HEK293 (cell line): ENCODE data around the gene DLEC1.

Source experiments
- CTCF ChIA-PET: fragments of 350-600 bp; formaldehyde crosslinking; extraction: SDS; loops from one replicate; lab custom pipeline; 2021; ENCODE audit warnings: antibody characterized with exemption; lab: Yijun Ruan, JAX
- POLR2A ChIA-PET: fragments of 300-600 bp; formaldehyde crosslinking; extraction: SDS; loops from one replicate; lab custom pipeline; 2020; ENCODE audit warnings: antibody characterized with exemption, inconsistent platforms; lab: Yijun Ruan, JAX
- H3K27ac ChIP-seq: fragments of 200-500 bp; sonication (Bioruptor generic); 2 replicates; pipeline ENCODE4 v1.5.1; 2014; ENCODE audit warnings: low read depth, low read length, control low read depth, inconsistent platforms; ENCODE audit errors: extremely low read depth
- H3K36me3 ChIP-seq, 2 experiments: fragments of 200-500 bp in 1 of 2; sonication (Bioruptor generic) in 1 of 2; 1 replicate in 1 of 2; 2 replicates in 1 of 2; pipeline ENCODE4 v1.5.1; 2014 to 2017; ENCODE audit warnings: inconsistent platforms in 2 of 2, low read length in 2 of 2; ENCODE audit not compliant: control insufficient read depth in 2 of 2, insufficient read depth in 1 of 2
- H3K4me1 ChIP-seq: fragments of 200-500 bp; sonication (Bioruptor generic); 2 replicates; pipeline ENCODE4 v1.5.1; 2014; ENCODE audit warnings: mild to moderate bottlenecking, low read length, inconsistent platforms; ENCODE audit not compliant: control insufficient read depth, insufficient read depth
- H3K4me3 ChIP-seq: 2 replicates; pipeline ENCODE4 v1.5.1; 2011; ENCODE audit warnings: low read depth, mild to moderate bottlenecking, control low read depth, low read length, moderate library complexity
- H3K9me3 ChIP-seq: fragments of 200-500 bp; sonication (Bioruptor generic); 2 replicates; pipeline ENCODE4 v1.5.1; 2014; ENCODE audit warnings: low read depth, low read length, inconsistent platforms; ENCODE audit not compliant: control insufficient read depth, insufficient read depth
- BCL11A ChIP-seq: fragments of 450-650 bp; formaldehyde crosslinking; IDR thresholded peaks from 2 replicates; pipeline ENCODE4 v1.5.1; 2016; ENCODE audit warnings: low read depth, missing biosample characterization, missing genetic modification characterization
- CTCF ChIP-seq: fragments of 450-650 bp; formaldehyde crosslinking; IDR thresholded peaks from 2 replicates; pipeline ENCODE4 v1.5.1; 2016; ENCODE audit warnings: missing biosample characterization, missing genetic modification characterization
- KLF10 ChIP-seq: fragments of 450-650 bp; IDR thresholded peaks from 2 replicates; pipeline ENCODE4 v1.5.1; 2018; ENCODE audit warnings: missing biosample characterization, mild to moderate bottlenecking, missing genetic modification characterization
- MEIS1 ChIP-seq: sonication (generic); formaldehyde crosslinking; IDR thresholded peaks from 2 replicates; pipeline ENCODE4 v1.8.1; 2022; ENCODE audit warnings: missing genetic modification reagents, mild to moderate bottlenecking, borderline replicate concordance
- OVOL3 ChIP-seq: fragments of 450-650 bp; formaldehyde crosslinking; IDR thresholded peaks from 2 replicates; pipeline ENCODE4 v1.5.1; 2016; ENCODE audit warnings: missing biosample characterization, missing genetic modification characterization
- SETDB1 ChIP-seq: IDR thresholded peaks from one replicate; pipeline ENCODE4 v1.6.1; 2017; ENCODE audit warnings: mild to moderate bottlenecking, low read length, moderate library complexity, mixed read lengths; ENCODE audit not compliant: insufficient read length
- YY2 ChIP-seq: fragments of 450-650 bp; formaldehyde crosslinking; IDR thresholded peaks from 2 replicates; pipeline ENCODE4 v1.5.1; 2016; ENCODE audit warnings: missing biosample characterization, missing genetic modification characterization
- ZBTB21 ChIP-seq: fragments of 450-650 bp; formaldehyde crosslinking; IDR thresholded peaks from 2 replicates; pipeline ENCODE4 v1.5.1; 2017; ENCODE audit warnings: missing biosample characterization, missing genetic modification characterization
- ZBTB7A ChIP-seq: fragments of 450-650 bp; formaldehyde crosslinking; IDR thresholded peaks from 2 replicates; pipeline ENCODE4 v1.5.1; 2016; ENCODE audit warnings: low read depth, missing biosample characterization, missing genetic modification characterization
- ZNF132 ChIP-seq: fragments of 450-650 bp; formaldehyde crosslinking; IDR thresholded peaks from 2 replicates; pipeline ENCODE4 v1.5.1; 2017; ENCODE audit warnings: missing biosample characterization, missing genetic modification characterization, borderline replicate concordance
- ZNF133 ChIP-seq: fragments of 450-650 bp; formaldehyde crosslinking; IDR thresholded peaks from 2 replicates; pipeline ENCODE4 v1.5.1; 2016; ENCODE audit warnings: missing biosample characterization, missing genetic modification characterization
- ZNF302 ChIP-seq: fragments of 450-650 bp; formaldehyde crosslinking; IDR thresholded peaks from 2 replicates; pipeline ENCODE4 v1.5.1; 2016; ENCODE audit warnings: missing biosample characterization, missing genetic modification characterization, low read depth
- ZNF48 ChIP-seq: fragments of 450-650 bp; formaldehyde crosslinking; IDR thresholded peaks from 2 replicates; pipeline ENCODE4 v1.5.1; 2016; ENCODE audit warnings: missing biosample characterization, missing genetic modification characterization
- ZNF529 ChIP-seq: fragments of 450-650 bp; formaldehyde crosslinking; IDR thresholded peaks from 2 replicates; pipeline ENCODE4 v1.5.1; 2017; ENCODE audit warnings: missing genetic modification characterization, missing biosample characterization; ENCODE audit not compliant: insufficient replicate concordance
- ZNF560 ChIP-seq: fragments of 450-650 bp; formaldehyde crosslinking; IDR thresholded peaks from 2 replicates; pipeline ENCODE4 v1.5.1; 2017; ENCODE audit warnings: missing biosample characterization, missing genetic modification characterization, borderline replicate concordance
- ZNF610 ChIP-seq: fragments of 450-650 bp; formaldehyde crosslinking; IDR thresholded peaks from 2 replicates; pipeline ENCODE4 v1.5.1; 2016; ENCODE audit warnings: missing biosample characterization, missing genetic modification characterization, borderline replicate concordance
- ZNF654 ChIP-seq: fragments of 450-650 bp; formaldehyde crosslinking; IDR thresholded peaks from 2 replicates; pipeline ENCODE4 v1.5.1; 2016; ENCODE audit warnings: low read depth, missing biosample characterization, missing genetic modification characterization
- TF ChIP-seq, protein P1 (sequence below): fragments of 450-650 bp; formaldehyde crosslinking; IDR thresholded peaks from 2 replicates; pipeline ENCODE4 v1.5.1; 2016; ENCODE audit warnings: missing biosample characterization, missing genetic modification characterization
- TF ChIP-seq, protein P2 (sequence below): fragments of 450-650 bp; formaldehyde crosslinking; IDR thresholded peaks from 2 replicates; pipeline ENCODE4 v1.5.1; 2016; ENCODE audit warnings: missing biosample characterization, missing genetic modification characterization, borderline replicate concordance
- TF ChIP-seq, protein P3 (sequence below): fragments of 450-650 bp; IDR thresholded peaks from 2 replicates; pipeline ENCODE4 v1.5.1; 2018; ENCODE audit warnings: missing biosample characterization, mild to moderate bottlenecking, missing genetic modification characterization

DLEC1 gene

DNA sequence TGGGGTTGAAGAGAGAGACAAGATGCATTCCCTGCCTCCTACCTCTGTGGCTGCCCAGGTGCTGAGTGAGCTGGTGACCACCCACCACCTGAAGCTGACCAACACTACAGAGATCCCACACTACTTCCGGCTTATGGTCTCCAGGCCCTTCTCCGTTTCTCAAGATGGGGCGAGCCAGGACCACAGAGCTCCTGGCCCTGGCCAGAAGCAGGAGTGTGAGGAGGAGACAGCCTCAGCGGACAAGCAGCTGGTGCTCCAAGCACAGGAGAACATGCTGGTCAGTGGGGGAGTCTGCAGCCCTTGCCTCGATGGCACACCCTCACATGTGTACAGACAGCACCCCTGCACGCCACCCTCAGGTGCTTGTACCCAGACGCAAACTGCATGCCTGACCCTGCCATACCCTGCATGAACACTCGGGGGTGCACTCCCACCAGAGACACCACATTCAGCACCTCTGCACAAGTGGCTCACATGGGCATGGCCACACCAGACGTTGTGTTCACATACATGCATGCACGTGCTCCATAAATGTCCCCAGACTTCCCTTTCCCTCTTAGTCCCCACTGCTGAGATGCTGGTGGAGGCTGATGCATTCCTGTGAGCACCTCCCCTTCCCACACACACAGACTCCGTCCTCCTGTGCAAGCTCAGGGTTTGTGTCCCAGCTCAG, 78.9 kb downstream of the DLEC1 start:
- Histone ChIP-seq H3K27ac (no peak overlapping the region), H3K9me3 (no peaks in the 10 kb centered on the region), H3K36me3 (peaks cover 0 to 34% of the 10 kb centered on the region in 2 experiments; a peak in 1 of 3 replicates), H3K4me3 (no peak overlapping the region)
- CTCF ChIA-PET: interaction anchor here (1.1 to 2.5 kb wide), 5 partner anchors 10 to 229 kb away, joined by 3 to 11 read pairs (median 4); partner anchors contain the start of gene XYLB
- POLR2A ChIA-PET: interaction anchor here (0.5 to 2.9 kb wide), 3 partner anchors 10 to 102 kb away, joined by 3 to 11 read pairs (median 3); partner anchors contain the start of gene ACAA1
- TF ChIP-seq OVOL3 (tag by site-specific recombination) (no peak), ZNF654 (tag by site-specific recombination) (peak; percentile 60), CTCF (tag by site-specific recombination) (peak; percentile 69)
- TF ChIP-seq, all 188 proteins: peak for 2
- no peaks in the 10 kb centered on the region for H3K4me1 ChIP-seq

DNA sequence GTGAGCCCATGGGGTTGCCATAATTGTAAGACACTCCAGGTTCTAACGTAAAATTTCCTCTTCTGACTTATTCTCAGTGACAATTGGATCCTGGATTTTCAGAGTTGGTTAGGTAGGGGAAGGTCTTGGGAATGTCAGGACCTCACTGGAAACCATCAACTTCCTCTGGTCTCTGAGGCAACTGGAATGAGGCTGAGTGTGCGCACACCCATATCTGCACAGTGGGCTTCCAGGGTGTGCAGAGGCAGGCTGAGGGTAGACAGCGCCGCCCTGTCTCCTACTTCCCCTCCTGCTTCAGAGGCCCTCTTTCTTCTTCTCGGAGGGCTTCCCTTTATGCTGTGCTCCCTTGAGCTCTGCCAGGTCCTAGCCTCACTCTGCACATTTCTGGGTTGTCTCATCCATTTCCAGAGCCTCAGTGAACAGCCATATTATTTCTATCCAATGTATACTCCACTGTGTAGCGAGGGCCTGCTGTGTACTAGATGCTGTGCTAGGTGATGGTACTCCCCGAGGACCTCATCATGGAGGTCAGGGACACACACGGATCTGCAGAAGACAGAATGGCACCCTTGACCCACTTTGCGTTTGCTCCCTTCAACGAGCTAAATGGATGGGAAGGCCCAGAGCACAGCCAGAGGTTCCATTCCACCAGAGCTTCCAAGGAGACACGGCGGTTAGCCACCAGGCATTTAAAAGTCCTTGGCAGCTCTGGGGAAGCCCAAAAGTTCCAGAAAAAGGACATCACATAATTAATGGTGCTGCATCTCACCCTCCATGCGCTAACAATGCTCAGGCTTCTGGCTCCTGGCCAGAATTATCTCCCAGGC, 79.6 kb downstream of the DLEC1 start:
- TF ChIP-seq ZNF48 (tag by site-specific recombination) (no peak), KLF10 (tag by site-specific recombination) (no peak), YY2 (tag by site-specific recombination) (no peak), ZNF302 (tag by site-specific recombination) (no peak)
- TF ChIP-seq, protein P1, sequence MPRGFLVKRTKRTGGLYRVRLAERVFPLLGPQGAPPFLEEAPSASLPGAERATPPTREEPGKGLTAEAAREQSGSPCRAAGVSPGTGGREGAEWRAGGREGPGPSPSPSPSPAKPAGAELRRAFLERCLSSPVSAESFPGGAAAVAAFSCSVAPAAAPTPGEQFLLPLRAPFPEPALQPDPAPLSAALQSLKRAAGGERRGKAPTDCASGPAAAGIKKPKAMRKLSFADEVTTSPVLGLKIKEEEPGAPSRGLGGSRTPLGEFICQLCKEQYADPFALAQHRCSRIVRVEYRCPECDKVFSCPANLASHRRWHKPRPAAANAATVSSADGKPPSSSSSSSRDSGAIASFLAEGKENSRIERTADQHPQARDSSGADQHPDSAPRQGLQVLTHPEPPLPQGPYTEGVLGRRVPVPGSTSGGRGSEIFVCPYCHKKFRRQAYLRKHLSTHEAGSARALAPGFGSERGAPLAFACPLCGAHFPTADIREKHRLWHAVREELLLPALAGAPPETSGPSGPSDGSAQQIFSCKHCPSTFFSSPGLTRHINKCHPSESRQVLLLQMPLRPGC: no peak
- POLR2A ChIA-PET: interaction anchor here (0.5 to 2.9 kb wide), 2 partner anchors 18 to 35 kb away, joined by 3 to 11 read pairs; partner anchors contain the start of gene ACAA1

DNA sequence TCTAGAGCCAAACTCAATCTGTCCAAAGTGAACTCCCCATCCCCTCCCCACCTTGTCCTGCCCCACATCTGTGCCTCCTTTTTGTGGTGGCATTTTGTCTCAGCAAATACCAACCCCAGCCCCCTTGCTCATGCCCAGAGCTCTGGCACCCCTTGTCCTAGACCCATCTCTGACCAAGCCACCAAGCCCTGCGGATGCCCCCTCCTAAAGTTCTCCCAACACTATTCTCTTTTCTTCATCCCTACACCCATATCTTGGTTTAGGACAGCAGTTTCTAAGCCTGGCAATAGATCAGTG, 80.2 kb downstream of the DLEC1 start:
- H3K4me3 ChIP-seq: no peak overlapping the region
- H3K36me3 ChIP-seq: peaks cover 0 to 42% of the 10 kb centered on the region in 2 experiments; a peak in 2 of 3 replicates
- no peaks in the 10 kb centered on the region for H3K4me1 ChIP-seq
- ChIA-PET CTCF (interaction anchor here (1.4 to 2.5 kb wide), 4 partner anchors 11 to 227 kb away, joined by 3 to 11 read pairs (median 6); partner anchors contain the start of gene XYLB), POLR2A (interaction anchor here (0.5 to 2.3 kb wide), 2 partner anchors 18 to 36 kb away, joined by 3 to 11 read pairs; partner anchors contain the start of gene ACAA1)
- no peak overlapping the region for H3K27ac ChIP-seq
- H3K9me3 ChIP-seq: no peaks in the 10 kb centered on the region
- TF ChIP-seq SETDB1 (no peak), ZNF560 (no peak), ZNF133 (no peak), ZNF132 (tag by site-specific recombination) (no peak), MEIS1 (CRISPR knock-in tag) (no peak), BCL11A (no peak), ZBTB7A (tag by site-specific recombination) (no peak), ZNF529 (tag by site-specific recombination) (no peak), ZBTB21 (tag by site-specific recombination) (no peak), ZNF610 (no peak)
- TF ChIP-seq, protein P2, sequence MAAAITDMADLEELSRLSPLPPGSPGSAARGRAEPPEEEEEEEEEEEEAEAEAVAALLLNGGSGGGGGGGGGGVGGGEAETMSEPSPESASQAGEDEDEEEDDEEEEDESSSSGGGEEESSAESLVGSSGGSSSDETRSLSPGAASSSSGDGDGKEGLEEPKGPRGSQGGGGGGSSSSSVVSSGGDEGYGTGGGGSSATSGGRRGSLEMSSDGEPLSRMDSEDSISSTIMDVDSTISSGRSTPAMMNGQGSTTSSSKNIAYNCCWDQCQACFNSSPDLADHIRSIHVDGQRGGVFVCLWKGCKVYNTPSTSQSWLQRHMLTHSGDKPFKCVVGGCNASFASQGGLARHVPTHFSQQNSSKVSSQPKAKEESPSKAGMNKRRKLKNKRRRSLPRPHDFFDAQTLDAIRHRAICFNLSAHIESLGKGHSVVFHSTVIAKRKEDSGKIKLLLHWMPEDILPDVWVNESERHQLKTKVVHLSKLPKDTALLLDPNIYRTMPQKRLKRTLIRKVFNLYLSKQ (tag by site-specific recombination): no peak
- TF ChIP-seq, protein P3, sequence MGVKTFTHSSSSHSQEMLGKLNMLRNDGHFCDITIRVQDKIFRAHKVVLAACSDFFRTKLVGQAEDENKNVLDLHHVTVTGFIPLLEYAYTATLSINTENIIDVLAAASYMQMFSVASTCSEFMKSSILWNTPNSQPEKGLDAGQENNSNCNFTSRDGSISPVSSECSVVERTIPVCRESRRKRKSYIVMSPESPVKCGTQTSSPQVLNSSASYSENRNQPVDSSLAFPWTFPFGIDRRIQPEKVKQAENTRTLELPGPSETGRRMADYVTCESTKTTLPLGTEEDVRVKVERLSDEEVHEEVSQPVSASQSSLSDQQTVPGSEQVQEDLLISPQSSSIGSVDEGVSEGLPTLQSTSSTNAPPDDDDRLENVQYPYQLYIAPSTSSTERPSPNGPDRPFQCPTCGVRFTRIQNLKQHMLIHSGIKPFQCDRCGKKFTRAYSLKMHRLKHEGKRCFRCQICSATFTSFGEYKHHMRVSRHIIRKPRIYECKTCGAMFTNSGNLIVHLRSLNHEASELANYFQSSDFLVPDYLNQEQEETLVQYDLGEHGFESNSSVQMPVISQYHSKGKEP: no peak

More for the DNA sequence above, 79.6 kb downstream of the DLEC1 start:
- Histone ChIP-seq H3K9me3 (no peaks in the 10 kb centered on the region), H3K4me3 (no peak overlapping the region), H3K4me1 (no peaks in the 10 kb centered on the region), H3K36me3 (peaks cover 0 to 39% of the 10 kb centered on the region in 2 experiments; a peak in 2 of 3 replicates), H3K27ac (no peak overlapping the region)
- CTCF ChIA-PET: interaction anchor here (1.1 to 2.5 kb wide), 5 partner anchors 11 to 228 kb away, joined by 3 to 11 read pairs (median 4); partner anchors contain the start of gene XYLB
